Tibial nerve (tissue), 4 donors: ENCODE measurements around the gene STAC. TPM values are rescaled to one million over a fixed set of nuclear protein-coding genes. Genes with fewer than 3 reads are reported as not detected.
"Not testable (repeated sequence)": the region's sequence is repeated elsewhere in the genome, so short reads cannot be mapped to it uniquely, and the experiment has no call there.

ENCODE experiments used
- DNase-seq, 2 donors: peaks; one replicate each; pipeline ENCODE4 v3.0.0-alpha.2; 2019; ENCODE audit warnings: low spot score in 2 of 2
- H3K27ac ChIP-seq, 4 donors: fragments of 200-600 bp; sonication (generic) in 3 of 4; one replicate each; pipeline ENCODE4 v1.5.1; 2017 to 2019; ENCODE audit warnings: mild to moderate bottlenecking in 1 of 4
- H3K27me3 ChIP-seq, 2 donors: fragments of 200-600 bp; sonication (generic) in 1 of 2; one replicate each; pipeline versions ENCODE4 v1.5.1 to v1.6.0; 2017 to 2019
- H3K36me3 ChIP-seq, 3 donors: fragments of 200-600 bp; sonication (generic); one replicate each; pipeline ENCODE4 v1.5.1; 2018 to 2019
- H3K4me1 ChIP-seq, 4 donors: fragments of 200-600 bp; sonication (generic) in 3 of 4; one replicate each; pipeline ENCODE4 v1.5.1; 2017 to 2019
- H3K4me3 ChIP-seq, 4 donors: fragments of 200-600 bp; sonication (generic) in 3 of 4; one replicate each; pipeline ENCODE4 v1.5.1; 2017 to 2019; ENCODE audit warnings: mild to moderate bottlenecking in 1 of 4, moderate library complexity in 1 of 4
- H3K9me3 ChIP-seq, 4 donors: fragments of 200-600 bp; sonication (generic) in 3 of 4; one replicate each; pipeline ENCODE4 v1.5.1; 2017 to 2019
- EP300 ChIP-seq, 2 donors: sonication (generic); formaldehyde crosslinking; IDR thresholded peaks; one replicate each; pipeline ENCODE4 v1.6.1; 2017; ENCODE audit warnings: antibody characterized with exemption in 2 of 2, mild to moderate bottlenecking in 1 of 2
- POLR2A ChIP-seq, 2 donors: fragments of 450-650 bp; IDR thresholded peaks; one replicate each; pipeline ENCODE4 v1.6.1; 2017; ENCODE audit warnings: antibody characterized with exemption in 2 of 2, mild to moderate bottlenecking in 2 of 2, moderate library complexity in 2 of 2
- WGBS, 2 donors: methylation state at CpG; one replicate each; pipeline ENCODE4 v1.1.5; 2018; 5-methylcytosine and 5-hydroxymethylcytosine counted together
- total RNA-seq, 4 donors: library from RNA; depleted of rRNA; stranded (reverse); fragments of >200 nt; gene quantifications; one replicate each; pipeline ENCODE4 v1.1.0, GENCODE V29; 2016
- TF ChIP-seq, protein P1 (sequence below), 5 experiments: fragments of 200-600 bp in 3 of 5; fragments of 450-650 bp in 2 of 5; sonication (generic) in 3 of 5; IDR thresholded peaks; one replicate each; pipeline ENCODE4 v1.5.1; 2016 to 2019; ENCODE audit warnings: antibody characterized with exemption in 5 of 5, mild to moderate bottlenecking in 3 of 5, moderate library complexity in 2 of 5

Gene STAC
- total RNA-seq, 4 donors from 2014 or later = 2.4 to 4.2 (median 3.7) TPM

DNA sequence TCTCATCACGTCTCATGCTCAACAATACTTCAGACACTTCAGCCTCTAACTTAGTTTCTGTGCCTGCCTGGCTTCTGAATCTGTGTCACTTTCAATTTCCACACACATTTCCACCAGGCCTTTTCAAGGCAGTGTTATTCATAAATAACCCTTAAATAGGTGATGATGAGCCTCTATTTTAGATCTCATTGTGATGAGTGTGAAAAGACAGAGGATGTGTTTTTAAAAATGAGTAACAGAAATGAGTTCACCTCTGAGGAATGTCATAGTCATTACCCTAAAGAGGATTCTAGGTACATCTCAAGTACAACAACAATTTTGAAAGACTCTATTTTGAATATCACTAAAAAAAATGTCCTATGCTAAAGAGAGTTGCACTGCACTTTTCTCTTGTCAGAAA is 64.6 kb downstream of the STAC start:
- TF ChIP-seq POLR2A (IDR thresholded peaks at IDR 0.05) (no peak), EP300 (IDR thresholded peaks at IDR 0.05) (no peak)
- TF ChIP-seq, protein P1, sequence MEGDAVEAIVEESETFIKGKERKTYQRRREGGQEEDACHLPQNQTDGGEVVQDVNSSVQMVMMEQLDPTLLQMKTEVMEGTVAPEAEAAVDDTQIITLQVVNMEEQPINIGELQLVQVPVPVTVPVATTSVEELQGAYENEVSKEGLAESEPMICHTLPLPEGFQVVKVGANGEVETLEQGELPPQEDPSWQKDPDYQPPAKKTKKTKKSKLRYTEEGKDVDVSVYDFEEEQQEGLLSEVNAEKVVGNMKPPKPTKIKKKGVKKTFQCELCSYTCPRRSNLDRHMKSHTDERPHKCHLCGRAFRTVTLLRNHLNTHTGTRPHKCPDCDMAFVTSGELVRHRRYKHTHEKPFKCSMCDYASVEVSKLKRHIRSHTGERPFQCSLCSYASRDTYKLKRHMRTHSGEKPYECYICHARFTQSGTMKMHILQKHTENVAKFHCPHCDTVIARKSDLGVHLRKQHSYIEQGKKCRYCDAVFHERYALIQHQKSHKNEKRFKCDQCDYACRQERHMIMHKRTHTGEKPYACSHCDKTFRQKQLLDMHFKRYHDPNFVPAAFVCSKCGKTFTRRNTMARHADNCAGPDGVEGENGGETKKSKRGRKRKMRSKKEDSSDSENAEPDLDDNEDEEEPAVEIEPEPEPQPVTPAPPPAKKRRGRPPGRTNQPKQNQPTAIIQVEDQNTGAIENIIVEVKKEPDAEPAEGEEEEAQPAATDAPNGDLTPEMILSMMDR (IDR thresholded peaks at IDR 0.05) = no peak
- Histone ChIP-seq H3K4me3 (no peak overlapping the region), H3K27me3 (no peaks in the 10 kb centered on the region), H3K27ac (no peak overlapping the region), H3K36me3 (no peaks in the 10 kb centered on the region), H3K4me1 (no peaks in the 10 kb centered on the region), H3K9me3 (no peaks in the 10 kb centered on the region)
- WGBS, 2 donors = 82 to 90% methylated on average over 1 of the region's 1 CpG
- DNase-seq = no peak

DNA sequence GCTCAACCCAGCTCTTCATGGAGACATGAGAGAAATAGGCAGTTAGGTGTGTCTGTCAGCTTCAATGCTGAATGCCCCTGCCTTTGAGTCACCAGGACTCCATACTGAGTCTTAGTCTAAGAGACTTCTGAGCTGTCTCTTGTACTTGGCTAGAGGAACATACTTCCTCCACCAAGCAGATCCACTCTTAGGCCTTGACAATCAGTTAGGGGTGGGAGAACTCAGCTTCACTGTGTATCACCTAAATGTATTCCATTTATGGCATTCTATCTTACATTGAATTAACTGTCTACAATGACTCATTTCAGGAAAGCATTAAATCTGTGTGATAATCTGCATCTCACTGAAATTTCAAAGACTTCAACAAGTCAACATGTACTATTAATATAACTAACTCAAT is 66.0 kb downstream of the STAC start:
- no peaks in the 10 kb centered on the region for H3K36me3 ChIP-seq
- no peaks in the 10 kb centered on the region for H3K9me3 ChIP-seq
- H3K4me1 ChIP-seq = no peaks in the 10 kb centered on the region
- H3K4me3 ChIP-seq = no peak overlapping the region
- TF ChIP-seq POLR2A (IDR thresholded peaks at IDR 0.05) = no peak
- no peak for TF ChIP-seq EP300 (IDR thresholded peaks at IDR 0.05)
- TF ChIP-seq, protein P1 (IDR thresholded peaks at IDR 0.05) = no peak
- no peak for DNase-seq
- H3K27me3 ChIP-seq = no peaks in the 10 kb centered on the region
- H3K27ac ChIP-seq = no peak overlapping the region

DNA sequence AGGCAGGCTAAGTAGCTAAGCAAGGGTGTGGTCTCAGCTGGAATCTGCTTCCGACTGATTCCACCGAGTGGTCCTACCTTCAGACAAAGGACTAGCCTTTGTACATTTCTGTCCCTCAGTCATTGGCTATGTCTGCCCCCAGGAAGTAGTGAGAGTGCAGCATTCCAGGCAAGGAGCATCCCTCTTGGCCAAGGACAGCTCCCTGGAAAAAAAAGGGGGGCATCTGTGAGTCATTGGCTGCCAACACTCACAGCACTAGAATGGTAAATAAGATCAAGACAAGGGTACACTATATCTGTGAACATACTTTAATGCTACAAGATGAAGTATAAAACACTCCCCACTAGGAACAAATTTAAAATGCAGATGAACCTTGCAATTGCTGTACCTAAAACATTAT is 66.8 kb downstream of the STAC start:
- Histone ChIP-seq H3K4me3 (no peak overlapping the region), H3K36me3 (no peaks in the 10 kb centered on the region), H3K9me3 (no peaks in the 10 kb centered on the region), H3K27ac (no peak overlapping the region), H3K4me1 (no peaks in the 10 kb centered on the region), H3K27me3 (no peaks in the 10 kb centered on the region)
- WGBS, 2 donors = 4 to 73% methylated on average over 2 of the region's 2 CpGs
- TF ChIP-seq EP300 (IDR thresholded peaks at IDR 0.05) (no peak), POLR2A (IDR thresholded peaks at IDR 0.05) (no peak)
- TF ChIP-seq, protein P1 (IDR thresholded peaks at IDR 0.05) = no peak
- no peak for DNase-seq

DNA sequence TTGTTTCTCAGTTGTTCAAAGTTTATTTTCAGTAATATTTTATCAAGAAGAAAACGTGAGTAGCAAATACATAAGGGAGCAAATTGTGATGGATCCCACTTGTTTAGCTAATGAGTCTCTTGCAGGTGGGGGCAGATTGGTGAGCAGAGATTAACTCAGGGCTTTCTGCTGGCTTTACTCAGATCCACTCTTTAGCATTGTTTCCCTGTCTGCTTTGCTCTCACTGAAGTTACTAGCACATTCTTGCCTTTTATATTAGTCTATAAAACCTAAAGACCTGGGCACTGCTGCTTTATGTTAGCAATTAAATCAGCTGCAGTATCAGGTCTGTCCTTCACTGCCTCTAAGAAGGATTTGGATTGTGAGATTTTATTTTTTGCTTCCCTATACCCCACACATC is 71.5 kb downstream of the STAC start:
- WGBS, 2 donors = 19 to 30% methylated on average over 1 of the region's 1 CpG
- Histone ChIP-seq H3K27ac (no peak overlapping the region), H3K36me3 (no peaks in the 10 kb centered on the region)

DNA sequence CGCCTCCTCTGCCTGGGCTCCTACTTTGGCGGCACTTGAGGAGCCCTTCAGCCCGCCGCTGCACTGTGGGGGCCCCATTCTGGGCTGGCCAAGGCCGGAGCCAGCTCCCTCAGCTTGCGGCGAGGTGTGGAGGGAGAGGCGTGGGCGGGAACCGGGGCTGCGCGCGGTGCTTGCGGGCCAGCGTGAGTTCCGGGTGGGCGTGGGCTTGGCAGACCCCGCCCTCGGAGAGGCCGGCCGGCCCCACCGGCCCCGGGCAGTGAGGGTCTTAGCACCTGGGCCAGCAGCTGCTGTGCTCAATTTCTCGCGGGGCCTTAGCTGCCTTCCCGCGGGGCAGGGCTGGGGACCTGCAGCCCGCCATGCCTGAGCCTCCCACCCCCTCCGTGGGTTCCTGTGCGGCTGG is 72.9 kb downstream of the STAC start:
- 98 to 99% methylated on average over 12 to 30 of the region's 30 CpGs for WGBS, 2 donors
- not testable (repeated sequence) for H3K36me3 ChIP-seq, DNase-seq, H3K4me3 ChIP-seq, H3K27me3 ChIP-seq, H3K4me1 ChIP-seq, H3K27ac ChIP-seq, H3K9me3 ChIP-seq

More for the DNA sequence above, 71.5 kb downstream of the STAC start:
- no peak for TF ChIP-seq POLR2A (IDR thresholded peaks at IDR 0.05)
- TF ChIP-seq EP300 (IDR thresholded peaks at IDR 0.05) = no peak
- TF ChIP-seq, protein P1 (IDR thresholded peaks at IDR 0.05) = no peak
- no peak for DNase-seq
- no peaks in the 10 kb centered on the region for H3K4me1 ChIP-seq
- no peak overlapping the region for H3K4me3 ChIP-seq
- H3K9me3 ChIP-seq = no peaks in the 10 kb centered on the region
- H3K27me3 ChIP-seq = no peaks in the 10 kb centered on the region

DNA sequence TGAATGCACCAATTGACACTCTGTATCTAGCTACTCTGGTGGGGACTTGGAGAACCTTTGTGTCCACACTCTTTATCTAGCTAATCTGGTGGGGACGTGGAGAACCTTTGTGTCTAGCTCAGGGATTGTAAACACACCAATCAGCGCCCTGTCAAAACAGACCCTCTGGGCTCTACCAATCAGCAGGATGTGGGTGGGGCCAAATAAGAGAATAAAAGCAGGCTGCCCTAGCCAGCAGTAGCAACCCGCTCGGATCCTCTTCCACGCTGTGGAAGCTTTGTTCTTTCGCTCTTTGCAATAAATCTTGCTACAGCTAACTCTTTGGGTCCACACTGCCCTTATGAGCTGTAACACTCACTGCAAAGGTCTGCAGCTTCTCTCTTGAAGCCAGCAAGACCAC is 73.6 kb downstream of the STAC start:
- H3K36me3 ChIP-seq, H3K9me3 ChIP-seq, H3K27me3 ChIP-seq, H3K4me3 ChIP-seq, DNase-seq, H3K27ac ChIP-seq, H3K4me1 ChIP-seq: not testable (repeated sequence)
- WGBS, 2 donors = 89 to 92% methylated on average over 6 of the region's 6 CpGs
